EH (cell line): Measurements from ENCODE around the gene PTH.

ENCODE experiments used
- DNase-seq: peaks from one replicate; pipeline ENCODE4 v3.0.0-alpha.2; 2015; ENCODE audit warnings: low read depth

The PTH gene

GRCh38 chr11:13495929-13496328 is at the start of gene PTH:
Gene PTH, minus strand, starts transcription at chr11:13495997. Its CDS starts 3,142 bp downstream, at chr11:13492855.
- no peak for DNase-seq

GRCh38 chr11:13538044-13538443 is 42.2 kb upstream of the PTH start:
- no peak for DNase-seq

- DNase-seq: no peak
Measured at GRCh38 chr11:13535819-13536218, 40.0 kb upstream of the PTH start.

GRCh38 chr11:13534358-13534757 is 38.6 kb upstream of the PTH start:
- no peak for DNase-seq

GRCh38 chr11:13525257-13525656 is 29.5 kb upstream of the PTH start:
- DNase-seq: no peak

- DNase-seq: no peak
Measured at GRCh38 chr11:13503393-13503792, 7.6 kb upstream of the PTH start.

GRCh38 chr11:13502492-13502891 is 6.7 kb upstream of the PTH start:
- no peak for DNase-seq

- DNase-seq: no peak
Measured at GRCh38 chr11:13494051-13494450, 1.7 kb downstream of the PTH start.

- DNase-seq: no peak
Measured at GRCh38 chr11:13487661-13488030, 8.2 kb downstream of the PTH start.

GRCh38 chr11:13486926-13487660 is 8.7 kb downstream of the PTH start:
- no peak for DNase-seq

GRCh38 chr11:13480198-13480597 is 15.6 kb downstream of the PTH start:
- DNase-seq: no peak

GRCh38 chr11:13479688-13480087 is 16.1 kb downstream of the PTH start:
- no peak for DNase-seq

GRCh38 chr11:13475091-13475490 is 20.7 kb downstream of the PTH start:
- no peak for DNase-seq

- no peak for DNase-seq
Measured at GRCh38 chr11:13473013-13473722, 22.6 kb downstream of the PTH start.

- no peak for DNase-seq
Measured at GRCh38 chr11:13468750-13469149, 27.0 kb downstream of the PTH start.

GRCh38 chr11:13465909-13466371 is 29.9 kb downstream of the PTH start:
- peak; percentile 52 for DNase-seq

- DNase-seq: no peak
Measured at GRCh38 chr11:13463779-13464290, 32.0 kb downstream of the PTH start.

GRCh38 chr11:13462901-13463778 is 32.7 kb downstream of the PTH start, which contains the start of gene BTBD10:
Gene BTBD10, minus strand, starts transcription at chr11:13463222. Its CDS starts 18,098 bp downstream, at chr11:13445124.
- DNase-seq: peak; percentile 94

GRCh38 chr11:13462311-13462900 is 33.4 kb downstream of the PTH start:
- peak; percentile 62 for DNase-seq

- no peak for DNase-seq
Measured at GRCh38 chr11:13461291-13461690, 34.5 kb downstream of the PTH start.

- no peak for DNase-seq
Measured at GRCh38 chr11:13450832-13451397, 44.9 kb downstream of the PTH start.
